OCI-LY3 (cell line): ENCODE measurements around the gene FAM13A.
A peak's percentile ranks its signal among the peaks of the same experiment; 100 is the strongest.
"Not testable (repeated sequence)": the region's sequence is repeated elsewhere in the genome, so short reads cannot be mapped to it uniquely, and the experiment has no call there.

Source experiments
- H2AFZ ChIP-seq: fragments of 200-600, 300-600 bp; shearing (Covaris generic); 2 replicates; pipeline ENCODE4 v1.6.0; 2014; ENCODE audit warnings: antibody characterized with exemption, low read depth, low read length
- H3K27ac ChIP-seq: fragments of 200-600, 300-600 bp; sonication (generic); 2 replicates; pipeline ENCODE4 v1.5.1; 2014; ENCODE audit warnings: mild to moderate bottlenecking, low read length, moderate library complexity, mixed read lengths
- H3K27me3 ChIP-seq: fragments of 200-600, 300-600 bp; sonication (generic); 2 replicates; pipeline ENCODE4 v1.6.1; 2014; ENCODE audit warnings: low read depth, low read length, mixed read lengths
- H3K36me3 ChIP-seq: fragments of 200-600, 300-600 bp; sonication (generic); replicated peaks from 2 replicates; pipeline ENCODE3; 2014; ENCODE audit warnings: low read depth, low read length, mixed read lengths
- H3K4me1 ChIP-seq: fragments of 300-600, 200-600 bp; sonication (generic); 2 replicates; pipeline ENCODE4 v1.6.1; 2014; ENCODE audit warnings: low read length, mixed read lengths
- H3K4me2 ChIP-seq: fragments of 200-600, 300-600 bp; sonication (generic); 2 replicates; pipeline ENCODE4 v1.6.1; 2014; ENCODE audit warnings: low read length, mixed read lengths
- H3K4me3 ChIP-seq: fragments of 300-600, 200-600 bp; sonication (generic); 2 replicates; pipeline ENCODE4 v1.5.1; 2014; ENCODE audit warnings: antibody characterized with exemption, mild to moderate bottlenecking, low read length, moderate library complexity
- H3K79me2 ChIP-seq: fragments of 300-600, 200-600 bp; shearing (Covaris generic); 2 replicates; pipeline ENCODE4 v1.6.1; 2014; ENCODE audit warnings: mild to moderate bottlenecking, low read length, mixed read lengths
- H3K9ac ChIP-seq: fragments of 300-600, 200-600 bp; shearing (Covaris generic); 2 replicates; pipeline ENCODE4 v1.6.0; 2014; ENCODE audit warnings: mild to moderate bottlenecking, low read length, moderate library complexity
- H3K9me3 ChIP-seq: fragments of 200-600, 300-600 bp; shearing (Covaris generic); 2 replicates; pipeline ENCODE4 v1.6.1; 2014; ENCODE audit warnings: low read length, mixed read lengths; ENCODE audit not compliant: insufficient read depth
- H4K20me1 ChIP-seq: fragments of 200-600, 300-600 bp; sonication (generic); 2 replicates; pipeline ENCODE4 v1.6.1; 2016; ENCODE audit warnings: low read length, mixed read lengths; ENCODE audit not compliant: insufficient read depth
- CTCF ChIP-seq: fragments of 200-600, 300-600 bp; sonication (generic); IDR thresholded peaks from 2 replicates; pipeline ENCODE4 v1.5.1; 2014; ENCODE audit warnings: antibody characterized with exemption, low read length, low read depth
- EZH2phosphoT487 ChIP-seq: fragments of 200-600 bp; shearing (Covaris generic); IDR thresholded peaks from 2 replicates; pipeline ENCODE4 v1.6.1; 2018; ENCODE audit warnings: antibody characterized with exemption, mixed run types, low read depth

FAM13A gene

DNA sequence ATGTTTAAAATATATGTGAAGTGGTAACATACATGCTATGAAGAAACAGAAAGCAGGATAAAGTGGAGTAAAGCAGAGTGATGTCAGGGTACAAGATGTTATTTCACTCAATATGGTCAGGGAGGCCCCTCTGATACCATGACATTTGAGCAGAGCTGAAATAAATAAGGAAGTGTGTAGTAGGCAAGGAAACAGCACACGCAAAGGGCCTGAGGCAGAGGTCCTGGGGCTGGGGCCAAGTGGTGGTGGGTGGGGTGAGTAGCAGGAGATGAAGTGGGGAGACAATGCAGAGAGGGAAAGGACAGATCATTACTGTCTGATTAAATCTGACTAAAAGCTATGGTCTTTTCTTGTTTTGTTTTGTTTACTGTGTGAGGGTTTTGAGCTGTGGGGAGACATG lies 61.1 kb downstream of the FAM13A start:
- Histone ChIP-seq H3K9me3 (no peaks in the 10 kb centered on the region), H3K4me3 (no peak overlapping the region), H3K27me3 (no peaks in the 10 kb centered on the region), H3K36me3 (no peaks in the 10 kb centered on the region), H3K4me1 (peaks cover 20% of the 10 kb centered on the region), H3K27ac (no peak overlapping the region), H3K79me2 (no peaks in the 10 kb centered on the region), H3K4me2 (no peak overlapping the region), H2AFZ (no peak overlapping the region), H3K9ac (no peak overlapping the region), H4K20me1 (no peaks in the 10 kb centered on the region)
- TF ChIP-seq EZH2phosphoT487, result no peak
- TF ChIP-seq CTCF, result no peak

GRCh38 chr4:88995257-88995656 lies 61.7 kb downstream of the FAM13A start:
- H3K27me3 ChIP-seq, result not testable (repeated sequence)
- H3K4me1 ChIP-seq, result peaks cover 20% of the 10 kb centered on the region

DNA sequence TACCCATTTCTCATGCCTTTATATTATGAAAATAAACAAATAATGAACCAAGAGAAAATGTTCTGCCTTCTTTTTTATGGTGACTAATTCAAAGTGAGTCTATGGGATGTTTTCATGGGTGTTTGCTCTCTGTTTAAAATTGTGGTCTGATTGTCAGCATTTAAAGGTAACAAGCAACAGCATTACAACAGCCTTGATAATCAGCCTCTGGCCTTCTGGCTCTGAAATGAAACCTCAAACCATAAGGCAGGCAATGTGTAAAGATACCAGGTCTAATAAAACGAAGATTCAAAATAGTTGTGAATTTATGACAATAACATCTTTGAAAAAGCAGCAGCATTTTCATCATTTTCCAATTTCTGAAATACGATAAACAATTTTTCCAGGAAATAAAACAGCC lies 63.7 kb downstream of the FAM13A start:
- H3K4me2 ChIP-seq, result peak overlapping the region; percentile 40
- no peaks in the 10 kb centered on the region for H3K9me3 ChIP-seq
- no peak for TF ChIP-seq CTCF
- TF ChIP-seq EZH2phosphoT487, result no peak
- no peaks in the 10 kb centered on the region for H3K36me3 ChIP-seq
- H4K20me1 ChIP-seq, result no peaks in the 10 kb centered on the region
- no peak overlapping the region; the same call in 1 of the 2 replicates for H3K4me3 ChIP-seq
- no peaks in the 10 kb centered on the region for H3K79me2 ChIP-seq
- H2AFZ ChIP-seq, result no peak overlapping the region
- H3K4me1 ChIP-seq, result peaks cover 25% of the 10 kb centered on the region
- no peaks in the 10 kb centered on the region for H3K27me3 ChIP-seq
- H3K27ac ChIP-seq, result peak overlapping the region; percentile 55
- H3K9ac ChIP-seq, result no peak overlapping the region

More at GRCh38 chr4:88995257-88995656, 61.7 kb downstream of the FAM13A start:
- H3K79me2 ChIP-seq, H2AFZ ChIP-seq, H3K9me3 ChIP-seq, H3K36me3 ChIP-seq, H3K4me2 ChIP-seq, H3K27ac ChIP-seq, H4K20me1 ChIP-seq, H3K4me3 ChIP-seq, H3K9ac ChIP-seq: not testable (repeated sequence)

DNA sequence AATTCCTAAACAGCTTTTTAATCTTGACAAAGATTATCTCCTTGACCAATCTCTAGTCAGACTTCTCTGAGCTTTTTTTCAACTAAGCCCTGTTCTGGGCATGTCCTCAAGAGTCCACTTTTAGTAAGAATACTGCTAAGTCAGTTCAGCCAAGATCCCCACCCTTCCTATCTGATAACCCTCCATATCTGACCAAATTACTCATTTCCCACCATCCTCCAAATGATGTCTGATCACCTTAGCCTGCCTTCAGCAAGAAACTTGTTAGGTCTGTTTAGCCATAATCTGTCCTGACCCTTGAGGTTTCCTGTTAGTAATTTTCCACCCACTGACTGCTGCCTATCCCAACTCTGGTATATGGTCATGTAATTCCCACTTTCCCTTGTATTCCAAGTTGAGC lies 65.2 kb downstream of the FAM13A start:
- H3K27me3 ChIP-seq, result no peaks in the 10 kb centered on the region
- no peaks in the 10 kb centered on the region for H3K9me3 ChIP-seq
- peaks cover 23% of the 10 kb centered on the region for H3K4me1 ChIP-seq
- H3K27ac ChIP-seq, result no peak overlapping the region
- no peak overlapping the region for H3K9ac ChIP-seq
- H2AFZ ChIP-seq, result no peak overlapping the region
- TF ChIP-seq CTCF (no peak), EZH2phosphoT487 (no peak)
- H3K4me3 ChIP-seq, result no peak overlapping the region
- H4K20me1 ChIP-seq, result no peaks in the 10 kb centered on the region
- H3K79me2 ChIP-seq, result no peaks in the 10 kb centered on the region
- H3K4me2 ChIP-seq, result no peak overlapping the region
- H3K36me3 ChIP-seq, result peaks cover 6% of the 10 kb centered on the region

- H3K4me2 ChIP-seq, result no peak overlapping the region
- TF ChIP-seq CTCF (no peak), EZH2phosphoT487 (no peak)
- H3K27ac ChIP-seq, result no peak overlapping the region
These were observed 67.0 kb downstream of the FAM13A start for GRCh38 chr4:88989990-88990389.

More at GRCh38 chr4:88989990-88990389, 67.0 kb downstream of the FAM13A start:
- H3K4me1 ChIP-seq, result peaks cover 23% of the 10 kb centered on the region
- peaks cover 6% of the 10 kb centered on the region for H3K36me3 ChIP-seq
- H4K20me1 ChIP-seq, result no peaks in the 10 kb centered on the region
- no peaks in the 10 kb centered on the region for H3K79me2 ChIP-seq
- no peak overlapping the region for H2AFZ ChIP-seq
- no peaks in the 10 kb centered on the region for H3K9me3 ChIP-seq
- H3K27me3 ChIP-seq, result no peaks in the 10 kb centered on the region
- H3K9ac ChIP-seq, result no peak overlapping the region
- H3K4me3 ChIP-seq, result no peak overlapping the region
